Neutrophil (primary cell): ENCODE measurements around the gene ZNF35.
"Not testable (repeated sequence)": the region's sequence is repeated elsewhere in the genome, so short reads cannot be mapped to it uniquely, and the experiment has no call there.

Source experiments
- H3K27ac ChIP-seq: fragments of 200-600 bp; sonication (generic); 2 replicates; pipeline ENCODE4 v1.5.1; 2016; ENCODE audit warnings: mild to moderate bottlenecking, moderate library complexity
- H3K27me3 ChIP-seq: fragments of 200-600 bp; sonication (generic); 2 replicates; pipeline ENCODE4 v1.6.0; 2016; ENCODE audit warnings: mild to moderate bottlenecking
- H3K36me3 ChIP-seq: fragments of 200-600 bp; sonication (generic); 2 replicates; pipeline ENCODE4 v1.5.1; 2017
- H3K4me1 ChIP-seq, 2 experiments: fragments of 200-600 bp in 1 of 2; sonication (generic) in 1 of 2; 1 replicate in 1 of 2; 2 replicates in 1 of 2; pipeline versions ENCODE4 v1.5.1 to v1.6.1; 2013 to 2016; ENCODE audit warnings: low read depth in 1 of 2, low read length in 1 of 2, mild to moderate bottlenecking in 1 of 2, moderate library complexity in 1 of 2; ENCODE audit not compliant: control insufficient read depth in 1 of 2, insufficient read depth in 1 of 2
- H3K4me3 ChIP-seq, 2 experiments: fragments of 200-600 bp in 1 of 2; sonication (generic) in 1 of 2; 1 replicate in 1 of 2; 2 replicates in 1 of 2; pipeline ENCODE4 v1.5.1; 2013 to 2016; ENCODE audit warnings: low read depth in 1 of 2, low read length in 1 of 2, mild to moderate bottlenecking in 1 of 2, moderate library complexity in 1 of 2
- H3K9me3 ChIP-seq: fragments of 200-600 bp; sonication (generic); 2 replicates; pipeline ENCODE4 v1.5.1; 2016
- CTCF ChIP-seq: fragments of 200-600 bp; sonication (generic); IDR thresholded peaks from 2 replicates; pipeline ENCODE4 v1.5.1; 2016; ENCODE audit warnings: antibody characterized with exemption

The ZNF35 gene

GRCh38 chr3:44659015-44659414 lies 10.5 kb downstream of the ZNF35 start:
- Histone ChIP-seq H3K27me3 (no peaks in the 10 kb centered on the region), H3K9me3 (peaks cover 14% of the 10 kb centered on the region), H3K4me3 (no peak overlapping the region), H3K27ac (no peak overlapping the region), H3K4me1 (no peaks in the 10 kb centered on the region), H3K36me3 (peaks cover 16% of the 10 kb centered on the region)
- TF ChIP-seq CTCF: no peak

- H3K36me3 ChIP-seq: peaks cover 14% of the 10 kb centered on the region
These were observed 10.9 kb downstream of the ZNF35 start for GRCh38 chr3:44659434-44659833.

GRCh38 chr3:44661189-44661588 lies 12.7 kb downstream of the ZNF35 start:
- H3K27ac ChIP-seq: no peak overlapping the region
- no peak overlapping the region for H3K4me3 ChIP-seq
- no peaks in the 10 kb centered on the region for H3K27me3 ChIP-seq
- H3K9me3 ChIP-seq: peaks cover 14% of the 10 kb centered on the region
- no peak for TF ChIP-seq CTCF
- no peaks in the 10 kb centered on the region for H3K4me1 ChIP-seq
- H3K36me3 ChIP-seq: peaks cover 9% of the 10 kb centered on the region

More at GRCh38 chr3:44659434-44659833, 10.9 kb downstream of the ZNF35 start:
- Histone ChIP-seq H3K4me1 (no peaks in the 10 kb centered on the region), H3K27ac (no peak overlapping the region), H3K27me3 (no peaks in the 10 kb centered on the region), H3K9me3 (peaks cover 14% of the 10 kb centered on the region), H3K4me3 (no peak overlapping the region)
- no peak for TF ChIP-seq CTCF

- H3K9me3 ChIP-seq: no peaks in the 10 kb centered on the region
- no peaks in the 10 kb centered on the region for H3K27me3 ChIP-seq
- no peak overlapping the region for H3K27ac ChIP-seq
- H3K36me3 ChIP-seq: no peaks in the 10 kb centered on the region
- H3K4me1 ChIP-seq: no peaks in the 10 kb centered on the region
- H3K4me3 ChIP-seq: no peak overlapping the region
- no peak for TF ChIP-seq CTCF
These were observed 16.6 kb downstream of the ZNF35 start for GRCh38 chr3:44665173-44665572.

- no peaks in the 10 kb centered on the region for H3K9me3 ChIP-seq
- no peaks in the 10 kb centered on the region for H3K27me3 ChIP-seq
- H3K27ac ChIP-seq: no peak overlapping the region
- H3K36me3 ChIP-seq: no peaks in the 10 kb centered on the region
- H3K4me3 ChIP-seq: no peak overlapping the region
- TF ChIP-seq CTCF: no peak
- H3K4me1 ChIP-seq: no peaks in the 10 kb centered on the region
These were observed 17.8 kb downstream of the ZNF35 start for GRCh38 chr3:44666346-44666745.

- H3K27ac ChIP-seq: no peak overlapping the region
- no peaks in the 10 kb centered on the region for H3K36me3 ChIP-seq
- TF ChIP-seq CTCF: no peak
- no peak overlapping the region for H3K4me3 ChIP-seq
- H3K4me1 ChIP-seq: no peaks in the 10 kb centered on the region
- no peaks in the 10 kb centered on the region for H3K9me3 ChIP-seq
- no peaks in the 10 kb centered on the region for H3K27me3 ChIP-seq
These were observed 21.2 kb downstream of the ZNF35 start for GRCh38 chr3:44669760-44670159.

GRCh38 chr3:44673466-44673865 lies 24.9 kb downstream of the ZNF35 start:
- H3K36me3 ChIP-seq, H3K4me3 ChIP-seq, H3K4me1 ChIP-seq, H3K27ac ChIP-seq, H3K9me3 ChIP-seq, H3K27me3 ChIP-seq: not testable (repeated sequence)
